ENCODE measurements around the gene KRTAP19-3.

KRTAP19-3 gene

GRCh38 chr21:30479259-30479658 is 12.6 kb downstream of the KRTAP19-3 start:
- Histone ChIP-seq H3K27ac (ENCODE audit: insufficient read depth, low read depth, low read length, poor library complexity, severe bottlenecking) (no peak overlapping the region), H3K27me3 (ENCODE audit: control insufficient read depth, insufficient read depth, low read length, poor library complexity, severe bottlenecking) (no peaks in the 10 kb centered on the region), H3K4me3 (ENCODE audit: insufficient read depth, low read depth, low read length) (no peak overlapping the region), H3K4me1 (ENCODE audit: control insufficient read depth, insufficient read depth, low read length) (no peaks in the 10 kb centered on the region), H3K36me3 (ENCODE audit: control insufficient read depth, insufficient read depth, low read length) (no peaks in the 10 kb centered on the region), H3K9me3 (ENCODE audit: control insufficient read depth, low read length) (no peaks in the 10 kb centered on the region)
- WGBS, 2 experiments: 92% methylated on average over 3 of the region's 4 CpGs

GRCh38 chr21:30478004-30478403 is 13.8 kb downstream of the KRTAP19-3 start:
- Histone ChIP-seq H3K4me1 (ENCODE audit: control insufficient read depth, insufficient read depth, low read length) (no peaks in the 10 kb centered on the region), H3K9me3 (ENCODE audit: control insufficient read depth, low read length) (no peaks in the 10 kb centered on the region), H3K36me3 (ENCODE audit: control insufficient read depth, insufficient read depth, low read length) (no peaks in the 10 kb centered on the region), H3K27ac (ENCODE audit: insufficient read depth, low read depth, low read length, poor library complexity, severe bottlenecking) (no peak overlapping the region), H3K4me3 (ENCODE audit: insufficient read depth, low read depth, low read length) (no peak overlapping the region), H3K27me3 (ENCODE audit: control insufficient read depth, insufficient read depth, low read length, poor library complexity, severe bottlenecking) (no peaks in the 10 kb centered on the region)
- 77 to 80% methylated on average over 3 of the region's 3 CpGs for WGBS, 2 experiments

- no peaks in the 10 kb centered on the region for H3K4me1 ChIP-seq (ENCODE audit: control insufficient read depth, insufficient read depth, low read length)
- no peak overlapping the region for H3K27ac ChIP-seq (ENCODE audit: insufficient read depth, low read depth, low read length, poor library complexity, severe bottlenecking)
- 94 to 99% methylated on average over 6 of the region's 6 CpGs for WGBS, 2 experiments
- H3K27me3 ChIP-seq (ENCODE audit: control insufficient read depth, insufficient read depth, low read length, poor library complexity, severe bottlenecking): no peaks in the 10 kb centered on the region
- no peaks in the 10 kb centered on the region for H3K9me3 ChIP-seq (ENCODE audit: control insufficient read depth, low read length)
- no peak overlapping the region for H3K4me3 ChIP-seq (ENCODE audit: insufficient read depth, low read depth, low read length)
- H3K36me3 ChIP-seq (ENCODE audit: control insufficient read depth, insufficient read depth, low read length): no peaks in the 10 kb centered on the region
These were observed 22.7 kb downstream of the KRTAP19-3 start for GRCh38 chr21:30468900-30469714.

- no peaks in the 10 kb centered on the region for H3K27me3 ChIP-seq (ENCODE audit: control insufficient read depth, insufficient read depth, low read length, poor library complexity, severe bottlenecking)
- H3K4me3 ChIP-seq (ENCODE audit: insufficient read depth, low read depth, low read length): no peak overlapping the region
- no peaks in the 10 kb centered on the region for H3K36me3 ChIP-seq (ENCODE audit: control insufficient read depth, insufficient read depth, low read length)
- no peaks in the 10 kb centered on the region for H3K9me3 ChIP-seq (ENCODE audit: control insufficient read depth, low read length)
- H3K27ac ChIP-seq (ENCODE audit: insufficient read depth, low read depth, low read length, poor library complexity, severe bottlenecking): no peak overlapping the region
- H3K4me1 ChIP-seq (ENCODE audit: control insufficient read depth, insufficient read depth, low read length): no peaks in the 10 kb centered on the region
- WGBS, 2 experiments: 56 to 62% methylated on average over 3 of the region's 3 CpGs
These were observed 28.1 kb downstream of the KRTAP19-3 start for GRCh38 chr21:30463713-30464112.

- no peaks in the 10 kb centered on the region for H3K36me3 ChIP-seq (ENCODE audit: control insufficient read depth, insufficient read depth, low read length)
- no peaks in the 10 kb centered on the region for H3K4me1 ChIP-seq (ENCODE audit: control insufficient read depth, insufficient read depth, low read length)
- H3K27me3 ChIP-seq (ENCODE audit: control insufficient read depth, insufficient read depth, low read length, poor library complexity, severe bottlenecking): no peaks in the 10 kb centered on the region
- 89 to 100% methylated on average over 1 to 3 of the region's 3 CpGs for WGBS, 2 experiments
- H3K27ac ChIP-seq (ENCODE audit: insufficient read depth, low read depth, low read length, poor library complexity, severe bottlenecking): no peak overlapping the region
- H3K9me3 ChIP-seq (ENCODE audit: control insufficient read depth, low read length): no peaks in the 10 kb centered on the region
- no peak overlapping the region for H3K4me3 ChIP-seq (ENCODE audit: insufficient read depth, low read depth, low read length)
These were observed 43.3 kb downstream of the KRTAP19-3 start for GRCh38 chr21:30448514-30448913.

- H3K4me1 ChIP-seq (ENCODE audit: control insufficient read depth, insufficient read depth, low read length): no peaks in the 10 kb centered on the region
- H3K36me3 ChIP-seq (ENCODE audit: control insufficient read depth, insufficient read depth, low read length): no peaks in the 10 kb centered on the region
- no peaks in the 10 kb centered on the region for H3K9me3 ChIP-seq (ENCODE audit: control insufficient read depth, low read length)
- WGBS, 2 experiments: 82% methylated on average over 4 of the region's 4 CpGs
- no peak overlapping the region for H3K4me3 ChIP-seq (ENCODE audit: insufficient read depth, low read depth, low read length)
- no peak overlapping the region for H3K27ac ChIP-seq (ENCODE audit: insufficient read depth, low read depth, low read length, poor library complexity, severe bottlenecking)
- H3K27me3 ChIP-seq (ENCODE audit: control insufficient read depth, insufficient read depth, low read length, poor library complexity, severe bottlenecking): no peaks in the 10 kb centered on the region
These were observed 44.8 kb downstream of the KRTAP19-3 start for GRCh38 chr21:30447056-30447455.

GRCh38 chr21:30444204-30444603 is 47.6 kb downstream of the KRTAP19-3 start:
- no peaks in the 10 kb centered on the region for H3K9me3 ChIP-seq (ENCODE audit: control insufficient read depth, low read length)
- no peak overlapping the region for H3K27ac ChIP-seq (ENCODE audit: insufficient read depth, low read depth, low read length, poor library complexity, severe bottlenecking)
- H3K4me1 ChIP-seq (ENCODE audit: control insufficient read depth, insufficient read depth, low read length): no peaks in the 10 kb centered on the region
- H3K27me3 ChIP-seq (ENCODE audit: control insufficient read depth, insufficient read depth, low read length, poor library complexity, severe bottlenecking): no peaks in the 10 kb centered on the region
- H3K36me3 ChIP-seq (ENCODE audit: control insufficient read depth, insufficient read depth, low read length): no peaks in the 10 kb centered on the region
- no peak overlapping the region for H3K4me3 ChIP-seq (ENCODE audit: insufficient read depth, low read depth, low read length)
- 75 to 88% methylated on average over 1 of the region's 1 CpG for WGBS, 2 experiments

GRCh38 chr21:30443226-30443625 is 48.6 kb downstream of the KRTAP19-3 start:
- H3K27ac ChIP-seq (ENCODE audit: insufficient read depth, low read depth, low read length, poor library complexity, severe bottlenecking): no peak overlapping the region
- no peaks in the 10 kb centered on the region for H3K9me3 ChIP-seq (ENCODE audit: control insufficient read depth, low read length)
- H3K27me3 ChIP-seq (ENCODE audit: control insufficient read depth, insufficient read depth, low read length, poor library complexity, severe bottlenecking): no peaks in the 10 kb centered on the region
- H3K36me3 ChIP-seq (ENCODE audit: control insufficient read depth, insufficient read depth, low read length): no peaks in the 10 kb centered on the region
- H3K4me1 ChIP-seq (ENCODE audit: control insufficient read depth, insufficient read depth, low read length): no peaks in the 10 kb centered on the region
- no peak overlapping the region for H3K4me3 ChIP-seq (ENCODE audit: insufficient read depth, low read depth, low read length)

Data from ectodermal cell (in vitro differentiated cells).